ENCODE measurements around the gene EEF2KMT.
"Not testable (repeated sequence)": the region's sequence is repeated elsewhere in the genome, so short reads cannot be mapped to it uniquely, and the experiment has no call there.

Gene EEF2KMT

DNA sequence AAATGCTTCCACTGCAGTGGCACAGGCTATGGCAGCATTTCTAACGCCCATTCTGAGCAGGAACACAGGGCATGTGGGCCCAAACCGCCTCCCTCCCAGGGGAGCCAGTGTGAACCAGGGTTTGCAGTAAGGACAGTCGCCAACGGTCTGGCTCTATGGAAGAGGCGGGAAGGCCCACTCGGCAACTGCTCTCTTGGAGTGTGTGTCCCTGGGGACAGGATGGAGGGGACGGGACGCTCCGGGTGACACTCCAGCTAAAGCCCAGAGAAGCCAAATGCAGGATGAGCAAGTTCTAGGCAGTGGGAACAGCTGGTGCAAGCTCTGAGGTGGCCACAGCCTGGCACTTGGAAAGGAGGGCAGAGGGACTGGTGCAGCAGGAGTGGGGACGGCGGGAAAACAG, 3.8 kb downstream of the EEF2KMT start:
- DNase-seq, result not testable (repeated sequence)

DNA sequence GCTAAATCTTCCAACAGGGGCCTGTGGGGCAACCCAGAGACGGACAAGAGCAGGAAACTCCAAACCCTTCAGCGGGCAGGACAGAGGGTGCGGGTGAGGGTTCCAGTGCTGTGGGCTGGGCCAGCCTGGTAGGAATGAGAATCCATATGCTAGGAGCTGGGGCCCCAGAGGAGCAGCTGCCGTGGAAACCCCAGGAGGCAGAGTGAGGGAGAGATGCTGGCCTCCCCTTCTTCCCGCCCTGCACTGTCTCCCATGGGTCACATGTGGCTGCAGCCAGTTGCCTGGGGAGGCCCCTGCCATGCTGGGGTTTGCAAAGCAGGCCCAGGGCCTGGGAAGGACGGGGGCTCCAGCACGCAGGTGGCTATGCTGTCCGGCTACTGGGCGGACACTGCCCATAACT, 4.5 kb downstream of the EEF2KMT start:
- not testable (repeated sequence) for DNase-seq

DNA sequence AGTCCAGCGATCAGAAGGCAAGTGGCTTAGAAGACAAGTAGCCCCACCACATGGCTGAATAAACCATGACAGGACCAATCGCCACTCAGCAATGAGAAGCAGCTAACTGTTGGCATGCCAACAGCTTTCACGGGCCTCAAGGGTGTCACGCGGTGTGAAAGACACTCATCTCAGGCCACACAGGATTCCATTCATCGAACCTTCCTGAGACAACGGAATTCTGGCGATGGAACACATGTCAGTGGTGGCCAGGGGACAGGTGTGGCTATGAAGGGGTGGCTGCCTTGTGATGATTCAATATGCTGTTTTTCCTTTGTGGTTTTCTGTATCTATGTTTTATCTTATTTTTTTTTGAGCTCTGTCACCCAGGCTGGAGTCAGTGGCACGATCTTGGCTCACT, 7.0 kb downstream of the EEF2KMT start:
- not testable (repeated sequence) for DNase-seq

DNA sequence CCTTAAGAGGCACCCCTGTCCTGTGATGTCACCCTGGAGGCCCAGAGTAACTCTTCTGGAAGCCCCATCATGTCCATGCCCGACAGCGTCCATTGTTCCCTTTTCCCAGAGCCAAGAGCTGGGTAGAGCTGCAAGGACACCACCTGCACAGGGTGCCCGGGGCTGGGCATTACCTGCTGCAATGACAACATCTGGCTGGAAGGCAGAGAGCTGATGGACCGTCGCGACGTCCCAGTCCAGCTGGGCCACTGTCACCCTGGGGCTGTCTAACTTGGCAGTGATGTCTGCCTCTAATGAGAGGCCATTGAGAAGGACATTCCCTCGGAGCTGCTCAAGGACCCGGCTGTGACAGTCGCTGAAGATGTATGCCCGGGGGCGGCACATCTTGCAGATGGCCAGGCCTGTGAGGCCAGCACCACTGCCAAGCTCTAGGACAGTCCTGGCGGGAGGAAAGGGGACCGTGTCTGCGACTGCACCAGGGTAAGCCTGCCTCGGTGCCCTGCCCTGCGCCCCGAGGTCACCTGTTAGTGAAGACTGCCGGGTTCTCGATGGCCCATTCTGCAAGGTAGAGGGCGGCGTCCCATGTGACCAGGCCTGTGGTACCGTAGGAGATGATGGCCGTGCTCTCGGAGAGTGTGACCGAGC, 7.6 kb downstream of the EEF2KMT start:
- not testable (repeated sequence) for DNase-seq

DNA sequence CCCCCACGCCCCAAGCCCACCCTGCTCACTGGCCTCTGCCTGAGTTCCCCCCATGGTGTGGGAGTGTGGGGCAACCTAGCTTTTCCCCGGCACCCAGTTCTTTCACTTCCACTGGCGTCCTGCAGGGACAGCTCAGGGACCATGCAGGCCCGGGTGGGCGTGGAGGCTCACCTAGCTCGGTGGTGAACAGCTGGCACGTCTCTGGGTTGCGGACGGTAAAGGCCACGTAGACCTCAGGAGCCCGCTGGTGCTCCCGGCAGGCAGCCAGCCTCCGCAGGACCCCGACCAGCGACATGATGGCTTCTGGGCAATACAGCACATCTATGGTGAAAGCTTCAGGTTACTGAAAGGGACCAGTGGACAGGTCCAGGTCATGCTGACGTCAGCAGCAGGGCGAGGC, 8.7 kb downstream of the EEF2KMT start:
- DNase-seq, result not testable (repeated sequence)

DNA sequence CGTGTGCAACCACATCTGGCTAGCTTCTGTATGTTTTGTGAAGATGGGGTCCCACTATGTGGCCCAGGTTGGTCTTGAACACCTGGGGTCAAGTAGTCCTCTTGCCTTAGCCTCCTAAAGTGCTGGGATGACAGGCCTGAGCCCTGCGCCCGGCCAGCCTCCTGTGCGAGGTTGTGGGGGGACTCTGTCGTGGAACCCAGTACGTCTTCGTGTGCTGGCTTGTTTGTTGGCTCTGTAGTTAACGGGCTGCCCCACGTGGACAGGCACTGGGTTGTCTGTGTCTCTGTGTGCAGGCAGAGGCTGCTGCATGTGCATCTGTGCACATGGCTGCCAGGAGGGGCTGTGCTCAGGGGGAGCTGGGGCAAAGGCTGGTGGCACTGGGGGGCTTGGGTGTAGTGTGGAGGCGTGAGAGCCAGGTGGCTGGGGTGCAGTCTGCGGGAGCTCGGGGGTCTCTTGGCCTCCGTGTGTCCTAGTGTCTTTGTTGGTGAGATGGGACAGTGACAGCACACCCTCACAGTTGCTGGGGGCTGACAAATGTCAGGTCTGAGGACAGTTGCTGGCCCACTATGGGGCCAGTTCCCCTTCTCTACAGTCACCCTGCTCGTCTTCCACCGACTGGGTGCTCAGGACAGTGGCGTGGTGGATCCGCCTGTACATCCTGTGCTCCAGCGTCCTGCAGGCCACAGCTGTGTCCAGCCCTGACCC, 9.4 kb downstream of the EEF2KMT start:
- not testable (repeated sequence) for DNase-seq

DNA sequence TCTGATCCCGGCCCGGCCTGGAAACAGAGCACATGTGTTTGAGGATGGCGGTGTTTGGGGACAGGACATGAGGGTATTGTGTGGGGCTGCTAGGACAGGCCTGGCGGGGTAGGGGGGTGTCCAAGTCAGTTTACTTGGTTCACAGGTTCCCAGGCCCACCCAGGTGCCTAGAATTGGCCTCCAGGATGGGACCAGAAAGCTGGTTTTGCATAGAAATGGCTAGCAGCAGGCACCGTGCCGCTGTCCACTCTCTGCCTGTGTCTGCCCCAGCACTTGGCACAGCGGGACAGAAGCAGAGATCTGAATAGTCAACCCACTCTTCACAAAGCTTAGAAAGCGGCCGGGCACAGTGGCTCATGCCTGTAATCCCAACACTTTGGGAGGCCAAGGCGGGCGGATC, 11.9 kb downstream of the EEF2KMT start:
- DNase-seq, result not testable (repeated sequence)

DNA sequence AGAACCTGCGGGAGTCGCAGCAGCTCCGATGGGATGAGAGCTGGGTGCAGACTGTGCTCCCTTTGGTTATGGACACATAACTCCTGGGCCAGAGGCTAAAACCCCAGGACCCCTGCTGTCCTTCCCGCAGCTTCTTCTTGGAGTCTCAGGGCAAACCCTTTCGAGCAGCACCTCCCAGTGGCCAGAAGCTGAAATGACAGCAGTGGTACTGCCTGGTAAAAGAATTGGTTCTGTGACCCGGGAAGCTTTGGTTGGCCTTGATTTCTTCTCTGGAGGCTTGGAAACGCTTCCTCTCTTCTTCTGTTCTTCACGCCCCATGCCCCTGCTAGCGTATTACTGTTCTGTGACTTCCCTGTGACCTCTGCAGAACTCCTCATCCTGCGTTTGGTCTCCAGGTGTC, 12.8 kb downstream of the EEF2KMT start:
- DNase-seq, result peak; percentile 64

DNA sequence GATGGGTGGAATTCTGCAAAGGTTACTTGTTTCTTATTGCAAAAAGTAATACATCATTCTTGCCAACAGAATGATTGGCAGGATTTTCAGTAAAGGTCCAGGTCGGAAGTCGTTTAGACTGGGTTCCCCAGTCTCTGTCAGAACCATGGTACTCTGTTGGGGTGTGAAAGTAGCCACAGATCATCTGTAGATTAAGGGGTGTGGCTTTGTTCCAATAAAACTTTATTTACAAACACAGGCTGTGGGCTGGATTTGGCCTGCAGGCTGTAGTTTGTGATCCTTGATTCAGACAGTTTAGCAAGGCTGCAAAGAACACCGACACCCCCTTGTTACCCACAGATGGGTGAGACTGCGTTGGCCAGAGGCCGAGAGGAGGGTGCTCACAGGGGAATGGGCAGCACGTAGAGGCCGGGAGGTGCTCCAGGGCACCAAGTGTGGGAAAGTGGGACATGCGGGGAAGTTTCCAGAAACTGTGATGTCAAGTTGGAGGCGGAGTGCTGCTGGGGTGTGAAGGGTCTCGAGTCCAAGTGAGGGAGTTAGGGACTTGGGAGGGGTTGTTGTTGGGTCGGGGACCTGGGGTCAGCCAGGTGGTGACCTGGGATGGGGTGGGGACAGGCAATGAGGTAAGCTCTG, 13.4 kb downstream of the EEF2KMT start:
- not testable (repeated sequence) for DNase-seq

DNA sequence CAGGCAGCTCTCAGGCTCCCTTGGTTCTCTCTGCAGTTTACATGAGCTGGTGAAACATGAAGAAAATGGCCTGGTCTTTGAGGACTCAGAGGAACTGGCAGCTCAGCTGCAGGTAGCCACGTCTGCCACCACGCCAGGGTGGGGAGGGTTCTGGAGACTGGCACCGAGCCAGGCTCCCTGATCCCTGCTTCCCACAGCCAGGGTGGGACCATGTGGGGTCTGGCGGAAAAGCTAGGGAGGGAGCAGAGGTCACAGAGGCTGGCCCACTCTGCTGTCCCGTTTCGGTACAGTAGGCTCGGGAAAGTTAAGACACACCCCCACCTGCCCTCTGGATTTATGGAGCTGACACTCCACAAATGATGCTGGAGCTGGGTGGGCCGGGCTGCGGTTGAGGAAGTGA, 13.9 kb downstream of the EEF2KMT start:
- not testable (repeated sequence) for DNase-seq

DNA sequence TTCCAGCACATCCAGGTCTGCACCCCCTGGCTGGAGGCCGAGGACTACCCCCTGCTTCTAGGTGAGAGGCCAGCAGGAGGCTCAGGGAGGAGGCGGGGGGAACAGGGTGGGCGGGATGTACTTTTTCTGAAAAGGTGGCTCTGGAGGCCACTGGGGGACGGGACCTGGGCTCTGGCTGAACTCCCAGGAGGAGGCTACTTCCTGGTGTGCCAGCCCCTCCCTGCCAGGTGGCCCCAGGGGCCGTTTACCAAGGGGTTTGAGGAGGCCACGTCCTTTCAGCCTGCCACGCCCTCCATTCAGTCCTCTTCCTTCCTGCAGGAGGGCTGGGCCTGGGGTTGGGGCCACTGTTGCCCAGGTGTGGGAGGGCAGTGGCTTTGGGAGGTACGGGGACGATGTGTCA, 16.6 kb downstream of the EEF2KMT start:
- DNase-seq, result not testable (repeated sequence)

DNA sequence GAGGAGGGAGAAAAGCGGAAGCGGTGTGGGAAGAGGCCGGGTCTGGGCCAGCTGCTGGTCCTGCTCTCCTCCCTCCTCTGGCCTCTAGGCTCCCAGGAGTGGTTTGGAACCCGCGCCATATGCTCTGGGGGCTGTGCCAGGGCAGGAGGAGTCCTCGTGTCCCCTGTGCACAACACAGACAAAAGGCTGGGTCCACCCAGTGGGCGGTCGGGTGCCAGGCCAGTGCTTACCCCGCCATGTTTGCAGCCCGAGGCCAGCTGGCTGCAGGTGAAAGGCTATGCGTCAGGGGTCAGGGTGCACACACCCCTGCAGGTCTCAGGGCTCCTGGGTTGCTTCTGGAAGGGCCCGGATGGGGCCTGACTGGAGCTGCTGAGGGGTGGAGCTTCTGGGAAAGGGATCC, 17.1 kb downstream of the EEF2KMT start:
- DNase-seq, result not testable (repeated sequence)

DNA sequence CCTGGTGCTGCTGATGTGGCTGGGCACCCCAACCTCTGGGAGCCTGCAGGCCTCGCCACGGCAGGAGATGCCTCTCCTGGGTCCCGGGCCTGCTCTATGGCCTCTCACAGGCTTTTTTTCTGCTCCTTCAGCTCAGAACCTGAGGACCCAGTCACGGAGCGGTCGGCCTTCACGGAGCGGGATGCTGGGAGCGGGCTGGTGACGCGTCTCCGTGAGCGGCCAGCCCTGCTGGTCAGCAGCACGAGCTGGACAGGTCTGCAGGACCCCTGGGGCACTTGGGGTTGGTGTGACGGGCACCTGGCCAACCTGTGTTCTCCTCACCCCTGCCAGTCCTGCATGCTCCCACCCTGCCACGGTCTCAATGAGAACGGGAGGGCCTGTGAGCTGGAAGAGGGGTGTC, 19.0 kb downstream of the EEF2KMT start:
- DNase-seq, result no peak

DNA sequence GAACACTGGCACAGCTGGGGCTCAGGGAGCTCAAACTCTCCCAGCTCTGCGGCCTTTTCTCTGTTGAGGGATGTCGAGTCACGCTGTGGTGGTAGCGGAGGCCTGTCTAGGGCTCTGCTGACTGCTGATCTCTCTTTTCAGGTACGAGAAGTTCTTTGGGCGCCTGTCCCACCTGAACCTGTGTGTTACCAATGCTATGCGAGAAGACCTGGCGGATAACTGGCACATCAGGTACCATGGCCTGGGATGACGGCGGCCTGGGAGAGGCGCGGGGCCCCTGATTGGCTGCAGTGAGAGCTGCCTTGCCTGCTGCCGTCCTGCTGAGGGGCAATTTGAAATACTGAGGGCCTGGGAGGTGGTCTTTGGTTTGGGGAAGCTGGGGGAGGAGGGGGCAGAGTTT, 20.3 kb downstream of the EEF2KMT start:
- no peak for DNase-seq

DNA sequence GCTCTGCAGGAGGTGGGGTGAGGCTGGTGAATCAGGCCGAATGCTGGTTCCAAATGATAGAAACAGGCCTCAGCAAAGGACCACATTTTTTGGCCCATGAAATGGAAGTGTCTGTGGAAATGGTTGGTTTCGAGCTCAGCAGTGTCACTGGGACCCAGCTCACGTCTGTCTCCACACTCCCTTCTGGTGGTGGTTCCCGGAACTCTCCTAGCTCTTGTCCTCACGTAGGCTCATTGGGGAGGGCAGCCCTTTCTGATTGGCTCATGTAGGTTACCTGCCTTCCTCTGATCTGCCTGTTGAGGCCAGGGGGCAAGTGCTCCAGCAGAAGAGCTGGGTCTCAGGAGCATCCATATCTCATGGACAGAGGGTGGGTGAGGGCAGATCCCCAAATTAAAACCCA, 22.0 kb downstream of the EEF2KMT start:
- DNase-seq, result no peak

DNA sequence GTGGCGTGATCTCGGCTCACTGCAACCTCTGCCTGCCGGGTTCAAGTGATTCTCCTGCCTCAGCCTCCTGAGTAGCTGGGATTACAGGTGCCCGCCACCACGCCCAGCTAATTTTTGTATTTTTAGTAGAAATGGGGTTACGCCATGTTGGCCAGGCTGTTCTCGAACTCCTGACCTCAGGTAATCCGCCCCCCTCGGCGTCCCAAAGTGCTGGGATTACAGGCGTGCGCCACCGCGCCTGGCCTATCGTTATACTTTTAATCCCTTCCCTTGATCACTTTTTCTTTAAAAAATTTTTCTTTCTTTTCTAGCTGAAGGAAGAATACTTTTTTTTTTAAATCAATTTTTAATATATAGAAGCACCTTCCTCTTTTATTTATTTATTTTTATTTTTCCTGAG, 23.8 kb downstream of the EEF2KMT start:
- DNase-seq, result not testable (repeated sequence)

DNA sequence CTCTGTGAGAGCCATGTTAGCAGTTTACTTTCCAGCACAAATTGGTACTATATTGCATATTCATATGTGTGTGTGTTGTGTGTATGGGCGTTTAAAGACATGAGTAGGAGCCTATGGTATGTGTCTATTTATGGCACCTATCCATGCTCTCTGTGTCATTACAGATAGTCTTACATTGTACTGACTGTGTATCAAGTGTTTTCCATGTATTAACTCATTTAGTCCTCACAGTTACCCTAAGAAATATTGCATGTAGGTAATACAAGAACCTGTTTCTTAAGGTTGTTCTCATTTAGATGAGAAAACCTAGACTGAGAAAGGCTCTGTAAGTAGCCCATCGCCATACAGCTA, 24.3 kb downstream of the EEF2KMT start:
- DNase-seq, result no peak

DNA sequence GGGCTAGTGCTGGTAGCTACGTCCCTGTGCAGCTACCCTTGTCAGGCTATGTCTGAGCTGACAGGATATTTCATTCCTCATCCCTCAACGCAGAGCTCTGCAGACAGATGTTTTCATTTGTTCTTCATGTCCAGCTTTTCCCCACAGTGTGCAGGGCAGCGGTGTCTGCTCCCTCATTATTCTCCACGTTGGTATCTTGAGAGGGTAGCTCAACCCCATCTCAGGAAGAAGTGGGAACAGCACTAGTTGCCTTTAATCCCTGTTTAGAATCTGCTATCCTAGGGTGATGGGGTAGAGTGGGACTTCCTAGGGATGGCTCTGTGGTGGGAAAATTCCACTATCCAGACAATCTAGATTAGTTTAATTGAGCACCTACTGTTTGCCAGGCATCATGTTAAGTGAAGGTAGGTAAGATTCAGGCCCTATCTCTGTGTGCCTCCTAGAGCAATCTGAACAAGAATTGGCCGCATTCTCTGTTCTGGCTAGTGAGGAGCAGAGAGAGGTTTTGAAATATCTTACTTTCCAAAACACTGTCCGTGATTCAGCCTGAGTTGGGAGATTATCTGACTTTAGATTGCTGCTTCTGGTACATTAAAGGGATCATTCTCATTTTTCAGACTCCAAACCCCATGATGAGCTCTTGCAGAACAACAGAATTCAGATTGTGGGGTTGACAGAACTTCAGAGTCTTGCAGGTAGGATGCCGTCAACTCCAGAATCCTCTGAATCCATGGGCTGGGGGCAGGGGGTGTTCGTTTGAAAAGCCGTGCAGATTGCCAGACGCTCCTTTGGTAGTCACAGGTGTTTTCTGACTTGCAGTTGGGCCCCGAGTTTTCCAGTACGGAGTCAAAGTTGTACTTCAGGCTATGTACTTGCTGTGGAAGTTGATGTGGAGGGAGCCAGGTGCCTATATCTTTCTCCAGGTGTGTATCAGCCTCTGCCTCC, 25.0 kb downstream of the EEF2KMT start:
- DNase-seq, result no peak

DNA sequence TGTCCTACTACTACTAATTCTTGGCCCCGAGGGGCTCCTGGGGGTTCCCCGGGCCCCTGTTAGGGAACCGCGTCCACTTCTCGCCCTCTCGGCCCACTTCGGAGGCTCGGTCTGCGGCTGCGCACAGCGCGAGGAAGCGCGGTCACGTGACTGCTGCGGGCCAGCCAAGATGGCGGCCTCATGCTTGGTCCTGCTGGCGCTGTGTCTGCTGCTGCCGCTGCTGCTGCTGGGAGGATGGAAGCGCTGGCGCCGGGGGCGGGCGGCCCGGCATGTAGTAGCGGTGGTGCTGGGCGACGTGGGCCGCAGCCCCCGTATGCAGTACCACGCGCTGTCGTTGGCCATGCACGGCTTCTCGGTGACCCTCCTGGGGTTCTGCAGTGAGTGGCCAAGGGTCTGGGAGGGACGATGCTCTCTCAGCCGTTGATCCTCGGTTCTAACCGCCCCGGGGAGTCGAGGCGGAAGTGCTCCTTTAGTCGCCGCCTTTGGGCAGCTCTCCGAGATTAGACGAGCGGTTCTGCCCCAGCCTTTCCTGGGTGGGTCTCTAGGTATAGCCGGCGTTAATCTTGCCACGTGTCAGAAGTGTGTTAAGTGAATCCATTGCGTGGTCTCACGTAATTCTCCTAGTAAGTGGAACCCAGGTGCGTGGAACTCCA, 25.8 kb downstream of the EEF2KMT start, which contains the start of gene ALG1:
TSS of gene ALG1 (plus strand) at position 163 of the 653 bp plus-strand sequence. CDS start at position 170, 7 bp downstream.
- peak; percentile 92 for DNase-seq

DNA sequence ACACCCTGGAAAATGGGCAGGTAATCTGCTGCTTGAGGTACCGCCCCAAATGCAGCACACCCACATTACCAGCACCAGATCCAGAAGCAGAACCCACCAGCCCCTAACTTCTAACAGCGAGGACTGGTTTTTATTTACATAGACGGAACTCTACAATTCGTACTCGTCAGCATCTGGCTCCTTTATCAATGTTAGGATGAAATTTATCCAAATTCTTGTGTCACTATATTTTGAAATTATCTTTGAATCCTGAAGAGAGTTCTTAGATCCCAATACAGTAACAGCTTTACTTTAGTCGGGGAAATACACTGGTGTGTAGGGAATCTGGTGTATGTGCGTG, 26.3 kb downstream of the EEF2KMT start:
- no peak for DNase-seq

DNA sequence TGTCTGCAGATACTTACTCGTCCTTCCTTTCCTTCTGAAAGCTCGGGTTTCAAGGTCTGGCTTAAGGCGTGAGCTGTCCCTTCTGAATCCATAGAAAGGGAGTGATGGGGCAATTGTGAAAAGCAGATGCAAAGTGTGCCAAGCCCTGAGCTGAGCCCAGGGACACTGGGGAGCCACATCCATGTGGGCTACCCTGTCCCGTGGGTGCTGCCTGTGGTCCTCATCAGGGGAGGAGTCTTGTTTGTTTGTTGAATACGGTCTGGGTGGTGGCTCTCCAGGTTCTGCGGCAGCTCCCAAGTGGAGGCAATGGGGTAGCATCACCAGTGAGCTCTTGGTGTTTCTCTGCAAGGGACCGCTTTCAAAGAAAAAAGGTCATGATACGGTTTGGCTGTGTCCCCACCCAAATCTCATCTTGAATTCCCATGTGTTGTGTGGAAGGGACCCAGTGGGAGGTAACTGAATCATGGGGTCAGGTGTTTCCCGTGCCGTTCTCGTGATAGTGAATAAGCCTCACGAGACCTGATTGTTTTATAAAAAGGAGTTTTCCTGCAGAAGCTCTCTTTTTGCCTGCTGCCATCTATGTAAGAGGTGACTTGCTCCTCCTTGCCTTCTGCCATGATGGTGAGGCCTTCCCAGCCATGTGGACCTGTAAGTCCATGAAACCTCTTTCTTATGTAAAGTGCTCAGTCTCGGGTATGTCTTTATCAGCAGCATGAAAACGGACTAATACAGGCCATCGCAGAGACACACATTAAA, 27.0 kb downstream of the EEF2KMT start:
- DNase-seq, result no peak

DNA sequence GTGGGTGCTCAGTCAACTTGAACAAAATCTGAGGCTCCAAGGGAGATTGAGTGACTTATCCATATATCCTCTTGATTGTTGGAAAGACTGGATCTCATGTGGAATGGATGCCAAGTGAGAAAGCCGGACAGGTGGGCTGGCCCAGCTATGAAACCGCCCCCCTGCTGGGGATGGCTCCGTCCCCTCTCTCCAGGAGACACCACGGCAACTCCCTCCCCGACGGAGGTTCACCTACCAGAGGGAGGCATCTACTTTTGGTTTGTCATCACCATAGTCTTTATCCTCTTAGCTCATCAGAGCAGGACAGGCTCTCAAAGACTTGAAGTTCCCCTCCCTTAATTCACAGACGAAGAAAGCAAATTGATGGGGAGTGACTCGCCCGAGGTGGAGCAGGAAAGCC, 27.7 kb downstream of the EEF2KMT start:
- DNase-seq, result no peak

All from CD4-positive, alpha-beta T cell treated with Interleukin-10 for 1 hour (primary cell).